ENCODE measurements around the gene SFMBT1.

DNA sequence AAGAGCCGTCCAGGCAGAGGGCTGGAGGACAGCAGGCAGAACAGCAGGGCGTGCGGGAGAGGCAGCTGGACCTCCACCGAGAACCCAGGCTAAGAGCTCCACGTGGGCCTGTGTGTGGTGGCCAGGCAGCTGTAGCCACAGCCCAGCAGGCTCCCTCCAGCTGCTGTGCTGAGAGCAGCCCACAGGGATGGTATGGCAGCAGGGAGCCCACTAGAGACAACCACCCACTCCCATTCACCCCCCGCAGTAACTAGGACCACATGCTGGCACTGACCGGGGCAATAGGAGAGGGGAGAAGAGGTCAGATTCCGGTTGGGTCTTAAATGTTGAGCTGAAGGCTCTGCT is 185.5 kb downstream of the SFMBT1 start:
- TF ChIP-seq CTCF (IDR thresholded peaks at IDR 0.05) (no peak), POLR2A (IDR thresholded peaks at IDR 0.05) (no peak)

Data from heart left ventricle (tissue), 13 donors.